Liver (tissue), 9 donors: ENCODE data around the gene FBXO22. TPM values are rescaled to one million over a fixed set of nuclear protein-coding genes. Genes with fewer than 3 reads are reported as not detected.
A peak's percentile ranks its signal among the peaks of the same experiment; 100 is the strongest.
"Not testable (repeated sequence)": the region's sequence is repeated elsewhere in the genome, so short reads cannot be mapped to it uniquely, and the experiment has no call there.

Experiments used
- DNase-seq: peaks from one replicate; pipeline ENCODE4 v3.0.0-alpha.2; 2017; ENCODE audit warnings: low spot score
- H3K27ac ChIP-seq, 2 donors: one replicate each; pipeline ENCODE4 v1.7.0; 2013; ENCODE audit warnings: inconsistent platforms in 2 of 2, low read length in 2 of 2, control low read depth in 1 of 2, low read depth in 1 of 2, mild to moderate bottlenecking in 1 of 2
- H3K27me3 ChIP-seq, 4 donors: one replicate each; pipeline versions ENCODE4 v1.6.1 to v1.7.0; 2013; ENCODE audit warnings: low read length in 3 of 4, inconsistent platforms in 1 of 4, mild to moderate bottlenecking in 1 of 4, moderate library complexity in 1 of 4; ENCODE audit not compliant: control insufficient read depth in 4 of 4, insufficient read depth in 4 of 4
- H3K36me3 ChIP-seq, 4 donors: one replicate each; pipeline versions ENCODE4 v1.6.1 to v1.7.0; 2013; ENCODE audit warnings: low read length in 3 of 4, mild to moderate bottlenecking in 3 of 4, low read depth in 1 of 4, moderate library complexity in 1 of 4; ENCODE audit not compliant: control insufficient read depth in 4 of 4, insufficient read depth in 3 of 4
- H3K4me1 ChIP-seq, 4 donors: one replicate each; pipeline versions ENCODE4 v1.6.1 to v1.7.0; 2013; ENCODE audit warnings: low read length in 3 of 4, mild to moderate bottlenecking in 3 of 4, moderate library complexity in 1 of 4; ENCODE audit not compliant: control insufficient read depth in 4 of 4, insufficient read depth in 4 of 4
- H3K4me3 ChIP-seq, 3 donors: one replicate each; pipeline versions ENCODE4 v1.6.1 to v1.7.0; 2013; ENCODE audit warnings: low read length in 3 of 3, control low read depth in 1 of 3, low read depth in 1 of 3, mild to moderate bottlenecking in 1 of 3
- H3K9ac ChIP-seq, 2 donors: one replicate each; pipeline ENCODE4 v1.7.0; 2013; ENCODE audit warnings: low read length in 2 of 2, mild to moderate bottlenecking in 2 of 2, moderate library complexity in 2 of 2, control low read depth in 1 of 2, low read depth in 1 of 2
- H3K9me3 ChIP-seq, 4 donors: one replicate each; pipeline versions ENCODE4 v1.6.1 to v1.7.0; 2013; ENCODE audit warnings: low read length in 3 of 4; ENCODE audit not compliant: control insufficient read depth in 4 of 4
- ATF3 ChIP-seq: IDR thresholded peaks from 2 replicates; pipeline ENCODE4 v1.6.1; 2016; ENCODE audit warnings: antibody characterized with exemption
- CTCF ChIP-seq: fragments of 150-350 bp; IDR thresholded peaks from 2 replicates; pipeline ENCODE4 v1.5.1; 2017; ENCODE audit warnings: improper control_type of control experiment, low read depth, low read length; ENCODE audit not compliant: missing input control
- EGR1 ChIP-seq, 2 donors: IDR thresholded peaks; 2 replicates each; pipeline ENCODE4 v1.6.1; 2016 to 2018; ENCODE audit warnings: antibody characterized with exemption in 2 of 2, low read depth in 2 of 2
- FOXA1 ChIP-seq: IDR thresholded peaks from 2 replicates; pipeline ENCODE4 v1.6.1; 2016; ENCODE audit warnings: antibody characterized with exemption
- FOXA2 ChIP-seq: IDR thresholded peaks from 2 replicates; pipeline ENCODE4 v1.6.1; 2016; ENCODE audit warnings: antibody characterized with exemption
- HNF4G ChIP-seq: IDR thresholded peaks from 2 replicates; pipeline ENCODE4 v1.6.1; 2016; ENCODE audit warnings: antibody characterized with exemption
- JUND ChIP-seq, 2 donors: IDR thresholded peaks; 2 replicates each; pipeline ENCODE4 v1.6.1; 2016; ENCODE audit warnings: antibody characterized with exemption in 2 of 2
- MAX ChIP-seq: IDR thresholded peaks from 2 replicates; pipeline ENCODE4 v1.6.1; 2016; ENCODE audit warnings: antibody characterized with exemption
- RAD21 ChIP-seq, 2 donors: IDR thresholded peaks; 2 replicates each; pipeline ENCODE4 v1.6.1; 2016; ENCODE audit warnings: antibody characterized with exemption in 2 of 2, mild to moderate bottlenecking in 2 of 2
- RXRA ChIP-seq, 2 donors: IDR thresholded peaks; 2 replicates each; pipeline ENCODE4 v1.6.1; 2017 to 2018; ENCODE audit warnings: antibody characterized with exemption in 2 of 2, mild to moderate bottlenecking in 1 of 2
- SP1 ChIP-seq: IDR thresholded peaks from 2 replicates; pipeline ENCODE4 v1.6.1; 2018; ENCODE audit warnings: antibody characterized with exemption, mild to moderate bottlenecking
- TAF1 ChIP-seq: conservative IDR thresholded peaks from 2 replicates; pipeline ENCODE4 v1.6.1; 2016; ENCODE audit warnings: antibody characterized with exemption, mild to moderate bottlenecking
- YY1 ChIP-seq: IDR thresholded peaks from 2 replicates; pipeline ENCODE4 v1.6.1; 2016; ENCODE audit warnings: antibody characterized with exemption, mild to moderate bottlenecking
- WGBS: extraction: QIAGEN DNeasy Blood & Tissue Kit; methylation state at CpG from one replicate; pipeline ENCODE4 v1.1.7; 2013; 5-methylcytosine and 5-hydroxymethylcytosine counted together
- polyA plus RNA-seq, 2 donors: library from polyadenylated mRNA; stranded (reverse) in 1 of 2; unstranded in 1 of 2; fragments of 200-250 nt in 1 of 2; fragments of >200 nt in 1 of 2; fragmentation: Nextera tagmentation in 1 of 2; extraction: Ambion mirVana in 1 of 2; gene quantifications; one replicate each; pipeline versions ENCODE4 v1.2.1 to v1.2.3, GENCODE V29; 2013 to 2015
- total RNA-seq, 2 donors: library from RNA; depleted of rRNA; stranded (reverse); fragments of >200 nt; gene quantifications; one replicate each; pipeline ENCODE4 v1.2.3, GENCODE V29; 2014
- donor health status: healthy.
- donor health status: healthy.
- donor health status: healthy.
- donor health status: healthy.
- donor health status: healthy.

FBXO22 gene
- total and polyA plus RNA-seq, 4 donors, result 16.8 to 40.8 (median 31.8) TPM

- TF ChIP-seq CTCF (peak; percentile 4), TAF1 (no peak)
- Histone ChIP-seq H3K9me3 (no peaks in the 10 kb centered on the region), H3K27ac (no peak overlapping the region), H3K9ac (no peak overlapping the region), H3K4me3 (no peak overlapping the region), H3K4me1 (no peaks in the 10 kb centered on the region), H3K27me3 (no peaks in the 10 kb centered on the region), H3K36me3 (no peaks in the 10 kb centered on the region)
- 94% methylated on average over 1 of the region's 1 CpG for whole genome bisulfite sequencing
- DNase-seq, result no peak
These were observed 52.0 kb downstream of the FBXO22 start for GRCh38 chr15:75955720-75956119.

- no peaks in the 10 kb centered on the region for H3K9me3 ChIP-seq
- H3K27ac ChIP-seq, result no peak overlapping the region
- no peak overlapping the region for H3K4me3 ChIP-seq
- no peaks in the 10 kb centered on the region for H3K36me3 ChIP-seq
- no peak overlapping the region for H3K9ac ChIP-seq
- H3K4me1 ChIP-seq, result no peaks in the 10 kb centered on the region
- no peak for DNase-seq
- TF ChIP-seq EGR1 (IDR thresholded peaks at IDR 0.05; ENCODE audit: low read depth in 2 of 2), result no peak
- TF ChIP-seq FOXA1, result no peak
- no peak for TF ChIP-seq MAX
- no peak for TF ChIP-seq SP1
- no peak for TF ChIP-seq FOXA2
- TF ChIP-seq CTCF, result no peak
- no peak for TF ChIP-seq ATF3
- TF ChIP-seq YY1, result no peak
- TF ChIP-seq JUND (IDR thresholded peaks at IDR 0.05), result no peak
- TF ChIP-seq HNF4G, result no peak
- no peak for TF ChIP-seq TAF1
- 97% methylated on average over 1 of the region's 1 CpG for WGBS
- no peaks in the 10 kb centered on the region for H3K27me3 ChIP-seq
These were observed 57.7 kb downstream of the FBXO22 start for GRCh38 chr15:75961331-75961730.

GRCh38 chr15:75966073-75966472 lies 62.4 kb downstream of the FBXO22 start:
- H3K4me1 ChIP-seq, result no peaks in the 10 kb centered on the region
- H3K27ac ChIP-seq, result no peak overlapping the region
- WGBS, result 66% methylated on average over 2 of the region's 2 CpGs
- TF ChIP-seq RAD21 (IDR thresholded peaks at IDR 0.05) (no peak), RXRA (IDR thresholded peaks at IDR 0.05) (no peak)
- H3K9ac ChIP-seq, result no peak overlapping the region
- no peak overlapping the region for H3K4me3 ChIP-seq
- no peaks in the 10 kb centered on the region for H3K36me3 ChIP-seq
- no peak for DNase-seq
- H3K27me3 ChIP-seq, result no peaks in the 10 kb centered on the region
- H3K9me3 ChIP-seq, result no peaks in the 10 kb centered on the region

- not testable (repeated sequence) for H3K27ac ChIP-seq, H3K27me3 ChIP-seq, H3K36me3 ChIP-seq, H3K4me3 ChIP-seq, DNase-seq, H3K9me3 ChIP-seq, H3K9ac ChIP-seq, H3K4me1 ChIP-seq
- WGBS, result 92% methylated on average over 3 of the region's 3 CpGs
These were observed 73.1 kb downstream of the FBXO22 start for GRCh38 chr15:75976766-75977165.
